NCI-H1694 treated with DMSO at 0.1 percent for 48 hours (cell line): ENCODE results near the gene ADAMTS2.

Source experiments
- DNase-seq: peaks from one replicate; lab custom pipeline; 2025; lab: John Stamatoyannopoulos, UW

The ADAMTS2 gene

GRCh38 chr5:179343719-179344430, 1.4 kb downstream of the ADAMTS2 start:
- no peak for DNase-seq

- DNase-seq: no peak
These were observed 2.1 kb downstream of the ADAMTS2 start for GRCh38 chr5:179343021-179343718.

GRCh38 chr5:179342577-179342976, 2.7 kb downstream of the ADAMTS2 start:
- no peak for DNase-seq

- no peak for DNase-seq
These were observed 4.8 kb downstream of the ADAMTS2 start for GRCh38 chr5:179340465-179340864.

- DNase-seq: no peak
These were observed 5.3 kb downstream of the ADAMTS2 start for GRCh38 chr5:179339996-179340395.

GRCh38 chr5:179339081-179339480, 6.2 kb downstream of the ADAMTS2 start:
- no peak for DNase-seq

- no peak for DNase-seq
These were observed 7.2 kb downstream of the ADAMTS2 start for GRCh38 chr5:179337796-179338676.

- DNase-seq: no peak
These were observed 8.1 kb downstream of the ADAMTS2 start for GRCh38 chr5:179336871-179337795.

- DNase-seq: no peak
These were observed 9.0 kb downstream of the ADAMTS2 start for GRCh38 chr5:179336126-179336870.

GRCh38 chr5:179333796-179334761, 11.2 kb downstream of the ADAMTS2 start:
- no peak for DNase-seq

GRCh38 chr5:179332741-179333290, 12.4 kb downstream of the ADAMTS2 start:
- DNase-seq: no peak

GRCh38 chr5:179331591-179332375, 13.5 kb downstream of the ADAMTS2 start:
- DNase-seq: no peak

- no peak for DNase-seq
These were observed 14.9 kb downstream of the ADAMTS2 start for GRCh38 chr5:179330186-179330900.

GRCh38 chr5:179328291-179328690, 17.0 kb downstream of the ADAMTS2 start:
- DNase-seq: no peak

GRCh38 chr5:179327021-179327735, 18.1 kb downstream of the ADAMTS2 start:
- DNase-seq: no peak

- DNase-seq: no peak
These were observed 18.9 kb downstream of the ADAMTS2 start for GRCh38 chr5:179326122-179326927.
